ENCODE results near the gene RTN4RL2.

- no peak for TF ChIP-seq POLR2A (IDR thresholded peaks at IDR 0.05)
- TF ChIP-seq CTCF (IDR thresholded peaks at IDR 0.05): peak; percentile 89 to 99
- no peak for TF ChIP-seq EP300 (IDR thresholded peaks at IDR 0.05)
- no peak for TF ChIP-seq POLR2AphosphoS5 (IDR thresholded peaks at IDR 0.05)
Observed at GRCh38 chr11:57456960-57457642, 3.2 kb upstream of the RTN4RL2 start.
